GM12873 (cell line): ENCODE data around the gene PAX2.

ENCODE experiments used
- CTCF ChIP-seq: IDR thresholded peaks from 2 replicates; pipeline ENCODE4 v1.5.1; 2012; ENCODE audit warnings: low read depth, mild to moderate bottlenecking, moderate library complexity, low read length, control low read depth; ENCODE audit not compliant: insufficient read depth; ENCODE audit errors: missing control alignments

The PAX2 gene

GRCh38 chr10:100743626-100744135 is 1.7 kb upstream of the PAX2 start:
- peak; percentile 88 for TF ChIP-seq CTCF

- TF ChIP-seq CTCF: no peak
These were observed 1.0 kb upstream of the PAX2 start for GRCh38 chr10:100744136-100744986.

GRCh38 chr10:100745882-100746783 is 751 bp downstream of the PAX2 start:
- no peak for TF ChIP-seq CTCF

- TF ChIP-seq CTCF: no peak
These were observed 1.5 kb downstream of the PAX2 start for GRCh38 chr10:100746784-100747455.

- no peak for TF ChIP-seq CTCF
These were observed 2.3 kb downstream of the PAX2 start for GRCh38 chr10:100747456-100748230.

- no peak for TF ChIP-seq CTCF
These were observed 3.1 kb downstream of the PAX2 start for GRCh38 chr10:100748231-100749058.
